GM21786 (cell line): ENCODE results near the gene NKD2.

ENCODE experiments used
- ATAC-seq: cut with Tn5 transposase; IDR thresholded peaks from one replicate; pipeline ENCODE4 v1.9.1; 2021; ENCODE audit not compliant: unreplicated experiment

The NKD2 gene

GRCh38 chr5:1083823-1084605 lies 75.4 kb downstream of the NKD2 start:
- ATAC-seq: no peak

- ATAC-seq: no peak
Measured at GRCh38 chr5:1085391-1085790, 76.8 kb downstream of the NKD2 start.

GRCh38 chr5:1086137-1086536 lies 77.5 kb downstream of the NKD2 start:
- no peak for ATAC-seq

- no peak for ATAC-seq
Measured at GRCh38 chr5:1086871-1087270, 78.3 kb downstream of the NKD2 start.

GRCh38 chr5:1087428-1087827 lies 78.8 kb downstream of the NKD2 start:
- ATAC-seq: no peak

GRCh38 chr5:1088031-1088430 lies 79.4 kb downstream of the NKD2 start:
- no peak for ATAC-seq
